ENCODE measurements around the gene ORC6. TPM values are rescaled to one million over a fixed set of nuclear protein-coding genes. Genes with fewer than 3 reads are reported as not detected.
"Not testable (repeated sequence)": the region's sequence is repeated elsewhere in the genome, so short reads cannot be mapped to it uniquely, and the experiment has no call there.

The ORC6 gene
- total RNA-seq, 2 experiments from 2014 or later, result 3.7 to 3.8 TPM

DNA sequence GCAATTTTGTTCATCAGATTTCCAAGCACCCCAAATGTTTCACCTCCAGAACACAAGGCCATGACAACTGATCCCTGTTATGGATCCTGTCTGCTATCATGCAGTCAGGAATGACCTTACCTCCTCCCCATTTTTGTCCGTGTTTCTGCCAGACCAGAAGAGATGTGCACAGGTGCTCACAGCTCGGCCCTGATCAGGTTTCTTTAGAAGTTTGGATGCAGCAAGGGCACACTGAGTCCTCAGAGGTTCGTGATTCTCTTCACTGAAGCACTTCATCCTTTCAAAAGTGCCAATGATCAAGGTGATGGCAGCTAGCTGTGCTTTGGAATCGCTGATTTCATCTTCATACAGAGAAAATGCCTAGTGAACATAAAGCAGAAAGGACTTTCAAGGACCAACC, 27.3 kb upstream of the ORC6 start:
- H3K27me3 Mint-ChIP-seq, result no peaks in the 10 kb centered on the region
- no peak overlapping the region for H3K4me3 Mint-ChIP-seq
- H3K9me3 Mint-ChIP-seq, result no peaks in the 10 kb centered on the region
- CTCF ChIA-PET, result interaction anchor here (1.0 kb wide), 1 partner anchor 12 kb away, joined by 4 read pairs; no protein-coding TSS in a partner anchor
- Histone ChIP-seq H3K36me3 (ENCODE audit: insufficient read depth, low read length) (peaks cover 55% of the 10 kb centered on the region), H3K4me3 (ENCODE audit: low read length) (no peak overlapping the region), H3K27ac (ENCODE audit: low read depth in 1 of 2, low read length in 2 of 2) (no peak overlapping the region), H3K4me1 (ENCODE audit: insufficient read depth, low read length) (peaks cover 4% of the 10 kb centered on the region), H3K27me3 (ENCODE audit: control insufficient read depth in 1 of 2, insufficient read depth in 2 of 2, low read length in 2 of 2) (no peaks in the 10 kb centered on the region), H3K9me3 (ENCODE audit: control insufficient read depth in 1 of 2, insufficient read depth in 1 of 2, low read length in 2 of 2) (no peaks in the 10 kb centered on the region)
- no peaks in the 10 kb centered on the region for H3K4me1 Mint-ChIP-seq (ENCODE audit: low read depth)
- H3K27ac Mint-ChIP-seq, result no peak overlapping the region
- intact Hi-C loops (cut with DNase I, micrococcal nuclease), result no loop called here
- POLR2A ChIA-PET, result no interaction called here
- peaks cover 75% of the 10 kb centered on the region for H3K36me3 Mint-ChIP-seq (ENCODE audit: low read depth)
- TF ChIP-seq, protein P1, sequence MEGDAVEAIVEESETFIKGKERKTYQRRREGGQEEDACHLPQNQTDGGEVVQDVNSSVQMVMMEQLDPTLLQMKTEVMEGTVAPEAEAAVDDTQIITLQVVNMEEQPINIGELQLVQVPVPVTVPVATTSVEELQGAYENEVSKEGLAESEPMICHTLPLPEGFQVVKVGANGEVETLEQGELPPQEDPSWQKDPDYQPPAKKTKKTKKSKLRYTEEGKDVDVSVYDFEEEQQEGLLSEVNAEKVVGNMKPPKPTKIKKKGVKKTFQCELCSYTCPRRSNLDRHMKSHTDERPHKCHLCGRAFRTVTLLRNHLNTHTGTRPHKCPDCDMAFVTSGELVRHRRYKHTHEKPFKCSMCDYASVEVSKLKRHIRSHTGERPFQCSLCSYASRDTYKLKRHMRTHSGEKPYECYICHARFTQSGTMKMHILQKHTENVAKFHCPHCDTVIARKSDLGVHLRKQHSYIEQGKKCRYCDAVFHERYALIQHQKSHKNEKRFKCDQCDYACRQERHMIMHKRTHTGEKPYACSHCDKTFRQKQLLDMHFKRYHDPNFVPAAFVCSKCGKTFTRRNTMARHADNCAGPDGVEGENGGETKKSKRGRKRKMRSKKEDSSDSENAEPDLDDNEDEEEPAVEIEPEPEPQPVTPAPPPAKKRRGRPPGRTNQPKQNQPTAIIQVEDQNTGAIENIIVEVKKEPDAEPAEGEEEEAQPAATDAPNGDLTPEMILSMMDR (IDR thresholded peaks at IDR 0.05), result no peak
- DNase-seq (no peak), ATAC-seq (ENCODE audit: poor library complexity) (no peak)

DNA sequence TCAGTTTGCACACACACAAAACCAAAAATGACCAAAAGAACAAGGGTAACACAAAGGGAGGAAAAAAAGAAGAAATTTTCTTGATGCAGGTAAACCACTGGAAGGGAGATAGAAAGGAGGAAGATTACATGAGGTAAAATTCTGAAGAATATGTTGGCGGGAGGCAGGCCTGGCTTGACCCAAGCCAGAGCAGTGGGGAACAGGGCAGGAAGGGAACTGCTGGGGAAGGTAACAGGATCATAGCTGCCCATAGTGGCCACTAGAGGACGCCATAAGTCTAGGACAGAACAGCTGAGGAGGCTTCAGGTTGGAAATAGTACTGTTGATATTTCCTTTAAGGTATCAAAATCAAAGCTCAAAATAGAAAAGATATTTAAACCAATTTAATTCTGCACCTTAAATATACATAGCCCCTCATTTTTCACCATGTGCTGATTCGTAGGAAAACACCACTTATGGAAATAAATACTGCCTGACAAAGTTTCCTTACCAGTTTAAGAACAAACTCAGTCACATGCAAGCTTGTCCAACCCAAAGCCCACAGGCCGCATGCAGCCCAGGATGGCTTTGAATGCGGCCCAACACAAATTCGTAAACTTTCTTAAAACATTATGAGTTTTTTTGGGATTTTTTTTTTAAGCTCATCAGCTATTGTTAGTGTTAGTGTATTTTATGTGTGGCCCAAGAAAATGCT, 16.0 kb upstream of the ORC6 start:
- intact Hi-C loops (cut with DNase I, micrococcal nuclease), result loop anchor here (1.0 kb wide), 1 partner anchor 236 kb away; no protein-coding TSS in a partner anchor
- ChIA-PET POLR2A (no interaction called here), CTCF (interaction anchor here (1.0 to 1.8 kb wide), 11 partner anchors 9 to 256 kb away, joined by 3 to 10 read pairs (median 4); partner anchors contain the start of genes ORC6 and VPS35)
- H3K27me3 ChIP-seq (ENCODE audit: control insufficient read depth in 1 of 2, insufficient read depth in 2 of 2, low read length in 2 of 2), result no peaks in the 10 kb centered on the region
- H3K27ac ChIP-seq (ENCODE audit: low read depth in 1 of 2, low read length in 2 of 2), result no peak overlapping the region
- no peaks in the 10 kb centered on the region for H3K4me1 Mint-ChIP-seq (ENCODE audit: low read depth)
- TF ChIP-seq, protein P1 (IDR thresholded peaks at IDR 0.05), result peak; percentile 78
- peaks cover 94% of the 10 kb centered on the region for H3K36me3 Mint-ChIP-seq (ENCODE audit: low read depth)
- no peak overlapping the region for H3K4me3 ChIP-seq (ENCODE audit: low read length)
- H3K9me3 Mint-ChIP-seq, result no peaks in the 10 kb centered on the region
- H3K4me3 Mint-ChIP-seq, result no peak overlapping the region
- peak in 12 of 14 experiments; percentile 6 to 79 (median 28) for DNase-seq
- no peaks in the 10 kb centered on the region for H3K4me1 ChIP-seq (ENCODE audit: insufficient read depth, low read length)
- peak; percentile 94 for ATAC-seq (ENCODE audit: poor library complexity)
- H3K27ac Mint-ChIP-seq, result peak overlapping the region; percentile 6
- peaks cover 94% of the 10 kb centered on the region for H3K36me3 ChIP-seq (ENCODE audit: insufficient read depth, low read length)
- H3K9me3 ChIP-seq (ENCODE audit: control insufficient read depth in 1 of 2, insufficient read depth in 1 of 2, low read length in 2 of 2), result no peaks in the 10 kb centered on the region
- no peaks in the 10 kb centered on the region for H3K27me3 Mint-ChIP-seq

GRCh38 chr16:46677943-46678342, 11.5 kb upstream of the ORC6 start:
- POLR2A ChIA-PET; H3K9me3 Mint-ChIP-seq; H3K4me1 ChIP-seq (ENCODE audit: insufficient read depth, low read length); H3K9me3 ChIP-seq (ENCODE audit: control insufficient read depth in 1 of 2, insufficient read depth in 1 of 2, low read length in 2 of 2); intact Hi-C loops (cut with DNase I, micrococcal nuclease); ATAC-seq (ENCODE audit: poor library complexity); H3K27ac ChIP-seq (ENCODE audit: low read depth in 1 of 2, low read length in 2 of 2); H3K4me3 ChIP-seq (ENCODE audit: low read length); H3K4me1 Mint-ChIP-seq (ENCODE audit: low read depth); H3K27me3 Mint-ChIP-seq; DNase-seq; H3K27me3 ChIP-seq (ENCODE audit: control insufficient read depth in 1 of 2, insufficient read depth in 2 of 2, low read length in 2 of 2); H3K4me3 Mint-ChIP-seq: not testable (repeated sequence)
- H3K36me3 ChIP-seq (ENCODE audit: insufficient read depth, low read length), result peaks cover 72% of the 10 kb centered on the region
- Mint-ChIP-seq H3K36me3 (ENCODE audit: low read depth) (peaks cover 89% of the 10 kb centered on the region), H3K27ac (peak overlapping the region; percentile 33)
- CTCF ChIA-PET, result interaction anchor here (1.1 to 1.2 kb wide), 2 partner anchors 17 to 231 kb away, joined by 3 read pairs; no protein-coding TSS in a partner anchor

GRCh38 chr16:46681867-46682266, 7.6 kb upstream of the ORC6 start:
- H3K27ac Mint-ChIP-seq, result peak overlapping the region; percentile 49
- not testable (repeated sequence) for H3K27me3 Mint-ChIP-seq; ATAC-seq (ENCODE audit: poor library complexity); H3K9me3 ChIP-seq (ENCODE audit: control insufficient read depth in 1 of 2, insufficient read depth in 1 of 2, low read length in 2 of 2); H3K9me3 Mint-ChIP-seq; H3K27me3 ChIP-seq (ENCODE audit: control insufficient read depth in 1 of 2, insufficient read depth in 2 of 2, low read length in 2 of 2); H3K4me1 ChIP-seq (ENCODE audit: insufficient read depth, low read length); H3K27ac ChIP-seq (ENCODE audit: low read depth in 1 of 2, low read length in 2 of 2); H3K4me3 ChIP-seq (ENCODE audit: low read length); H3K4me3 Mint-ChIP-seq; DNase-seq
- peaks cover 40% of the 10 kb centered on the region for H3K4me1 Mint-ChIP-seq (ENCODE audit: low read depth)
- intact Hi-C loops (cut with DNase I, micrococcal nuclease), result loop anchor here (10.0 kb wide), 2 partner anchors 463 to 773 kb away; partner anchors contain the start of gene NETO2 (in 1 of the 2)
- H3K36me3 ChIP-seq (ENCODE audit: insufficient read depth, low read length), result peaks cover 36% of the 10 kb centered on the region
- ChIA-PET POLR2A (interaction anchor here (1.0 kb wide), 1 partner anchor 11 kb away, joined by 3 read pairs; no protein-coding TSS in a partner anchor), CTCF (interaction anchor here (1.6 kb wide), 1 partner anchor 8 kb away, joined by 8 read pairs; no protein-coding TSS in a partner anchor)
- peaks cover 57% of the 10 kb centered on the region for H3K36me3 Mint-ChIP-seq (ENCODE audit: low read depth)
